AG09319 (cell line): ENCODE data around the gene FSTL1.

Experiments
- DNase-seq: peaks from one replicate; pipeline ENCODE4 v3.0.0-alpha.2; 2010; ENCODE audit warnings: low read depth; ENCODE audit errors: extremely low read depth
- CTCF ChIP-seq: IDR thresholded peaks from 2 replicates; pipeline ENCODE4 v1.5.1; 2011; ENCODE audit warnings: low read depth, mild to moderate bottlenecking, inconsistent platforms, low read length, moderate library complexity

The FSTL1 gene

GRCh38 chr3:120353463-120353862, 97.3 kb downstream of the FSTL1 start:
- DNase-seq: no peak
- no peak for TF ChIP-seq CTCF

GRCh38 chr3:120352017-120352416, 98.8 kb downstream of the FSTL1 start:
- DNase-seq: no peak
- no peak for TF ChIP-seq CTCF

DNA sequence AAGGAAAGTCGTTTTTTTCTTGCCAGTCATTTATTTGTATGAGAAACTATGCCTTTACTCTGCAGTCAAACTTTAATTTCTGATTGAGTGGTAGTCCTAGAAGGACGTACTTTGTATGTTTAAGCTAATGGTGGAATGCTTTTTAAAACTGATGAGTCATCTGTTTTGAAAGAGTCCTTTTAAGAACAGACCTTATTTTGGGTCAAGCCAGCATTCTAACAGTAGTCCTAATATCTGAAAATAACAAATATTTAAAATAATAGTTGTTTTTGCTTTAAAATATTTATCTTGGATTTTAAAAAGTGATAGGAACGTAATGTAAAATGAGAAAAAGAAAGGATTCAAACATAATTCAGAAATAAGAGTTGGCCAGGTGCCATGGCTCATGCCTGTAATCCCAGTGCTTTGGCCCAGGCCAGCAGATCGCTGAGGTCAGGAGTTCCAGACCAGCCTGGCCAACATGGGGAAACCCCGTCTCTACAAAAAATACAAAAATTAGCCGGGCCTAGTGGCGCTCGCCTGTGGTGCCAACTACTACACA, 100.3 kb downstream of the FSTL1 start:
- TF ChIP-seq CTCF: no peak

GRCh38 chr3:120349855-120350125, 101.0 kb downstream of the FSTL1 start:
- no peak for DNase-seq
- TF ChIP-seq CTCF: no peak

More for the DNA sequence above, 100.3 kb downstream of the FSTL1 start:
- DNase-seq: no peak

GRCh38 chr3:120348991-120349854, 101.6 kb downstream of the FSTL1 start, which contains the start of gene LRRC58:
Gene LRRC58 (minus strand): TSS chr3:120349354. CDS start chr3:120349243, 111 bp downstream.
- peak; percentile 5 for TF ChIP-seq CTCF
- peak; percentile 82 for DNase-seq

DNA sequence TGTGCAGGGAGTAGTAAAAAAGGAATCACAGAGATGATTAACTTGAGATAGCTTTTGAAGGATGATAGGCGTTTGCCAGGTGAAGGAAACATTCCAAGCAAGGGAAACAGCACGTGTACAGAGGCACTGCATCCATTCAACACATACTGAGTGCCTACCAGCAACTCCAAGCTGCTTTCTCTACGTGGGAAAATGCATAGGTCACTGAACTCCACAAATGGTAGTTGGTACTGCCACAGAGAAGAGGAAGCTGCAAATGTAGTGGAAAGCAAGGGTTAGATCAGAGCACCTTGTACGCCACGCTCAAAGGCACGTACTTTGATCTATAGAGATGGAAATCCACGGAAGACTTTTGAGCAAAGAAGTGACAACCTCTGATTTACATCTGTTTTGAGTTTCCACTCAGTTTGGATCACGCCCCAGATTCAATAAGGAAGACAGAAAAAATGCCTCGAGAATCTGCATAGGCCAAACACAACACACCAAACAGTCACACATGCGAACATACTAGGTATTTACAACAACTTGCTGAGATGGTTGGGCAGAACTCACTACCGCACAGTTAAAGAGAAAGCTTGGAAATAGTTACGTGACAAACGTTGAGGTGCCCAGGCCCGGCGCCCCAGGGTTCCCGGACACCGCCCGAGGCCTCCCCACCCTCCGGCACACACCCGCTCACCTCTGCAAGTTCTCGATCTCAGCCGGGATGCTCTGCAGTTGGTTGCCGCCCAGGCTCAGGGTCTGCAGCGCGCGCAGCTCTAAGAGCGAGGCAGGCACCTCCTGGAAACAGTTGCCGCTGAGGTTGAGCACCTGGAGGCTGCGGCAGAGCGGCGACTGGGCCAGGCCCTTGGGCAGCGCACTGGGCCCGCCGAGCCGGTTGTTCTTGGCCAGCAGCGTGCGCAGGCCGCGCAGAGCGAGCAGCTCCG, 102.5 kb downstream of the FSTL1 start:
- TF ChIP-seq CTCF: no peak
- no peak for DNase-seq

GRCh38 chr3:120344349-120344748, 106.4 kb downstream of the FSTL1 start:
- no peak for TF ChIP-seq CTCF
- no peak for DNase-seq
